ENCODE measurements around the gene FAM25A. TPM values are rescaled to one million over a fixed set of nuclear protein-coding genes. Genes with fewer than 3 reads are reported as not detected.

The FAM25A gene
- total and polyA plus RNA-seq, 2 experiments from 2014 or later = not detected

DNA sequence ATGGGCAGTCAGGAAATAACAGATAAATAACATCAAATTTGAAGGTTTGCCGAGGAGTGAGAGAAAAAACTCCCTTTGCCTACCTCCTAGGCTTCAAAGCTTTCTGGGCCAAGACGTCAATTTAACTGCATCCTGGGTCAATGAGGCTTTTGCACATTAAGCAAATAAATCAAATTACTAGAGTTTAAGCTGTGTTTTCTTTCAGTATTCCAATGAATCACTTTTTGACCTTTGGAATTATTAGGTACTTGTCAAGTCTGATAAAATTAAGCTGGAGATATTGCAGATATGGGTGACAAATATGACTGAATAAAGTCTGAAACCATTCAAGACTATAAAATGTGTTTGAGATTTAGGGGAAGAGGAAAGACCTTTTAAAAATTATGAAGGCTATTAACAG is 52.4 kb downstream of the FAM25A start:
- no peak for DNase-seq (ENCODE audit: low spot score)
- Histone ChIP-seq H3K4me2 (no peak overlapping the region), H3K9me2 (replicated peaks; ENCODE audit: insufficient read depth) (no peaks in the 10 kb centered on the region)

More for the DNA sequence above, 52.4 kb downstream of the FAM25A start:
- Histone ChIP-seq H3K79me2 (peaks cover 32% of the 10 kb centered on the region), H3K4me3 (no peak overlapping the region), H3K27me3 (no peaks in the 10 kb centered on the region), H3K9me3 (ENCODE audit: low read depth) (no peaks in the 10 kb centered on the region), H4K20me1 (ENCODE audit: insufficient read depth, poor library complexity, severe bottlenecking) (no peaks in the 10 kb centered on the region), H3K4me1 (ENCODE audit: insufficient read depth) (no peaks in the 10 kb centered on the region), H3K36me3 (replicated peaks; ENCODE audit: insufficient read depth, low read depth) (no peaks in the 10 kb centered on the region), H3K27ac (no peak overlapping the region), H2AFZ (no peak overlapping the region)
- 46% methylated on average over 2 of the region's 2 CpGs for WGBS (ENCODE audit: low lambda C conversion rate, missing lambda C conversion rate)
- TF ChIP-seq CTCF (IDR thresholded peaks at IDR 0.05; ENCODE audit: poor library complexity) (no peak), EZH2phosphoT487 (IDR thresholded peaks at IDR 0.05; ENCODE audit: low read depth, severe bottlenecking, unreplicated experiment) (no peak), EZH2 (IDR thresholded peaks at IDR 0.05; ENCODE audit: borderline replicate concordance) (no peak)

Small RNA genes within 50 kb of the gene (small RNA-seq; reads per million reads assigned to genes)
- not detected for gene AL136982.5
- gene BMS1P3 = not detected
- gene FAM25A = not detected
- not detected for gene RNU6-529P

Other genes with a start within 250 kb of the FAM25A start
- 1.9 and 4.9 TPM in 2 replicates for gene MMRN2, start 62.7 kb upstream of the FAM25A start, total RNA-seq
- 1.9 and 2.2 TPM in 2 replicates for gene MMRN2, start 62.7 kb upstream of the FAM25A start, polyA plus RNA-seq
- 2.7 and 12.1 TPM in 2 replicates for gene SNCG, start 61.7 kb upstream of the FAM25A start, total RNA-seq
- gene SNCG, start 61.7 kb upstream of the FAM25A start, polyA plus RNA-seq = 14.6 and 18.5 TPM in 2 replicates
- gene ADIRF, start 51.8 kb upstream of the FAM25A start, total RNA-seq = not detected in 2 replicates
- not detected in 2 replicates for gene ADIRF, start 51.8 kb upstream of the FAM25A start, polyA plus RNA-seq
- 695 and 698 TPM in 2 replicates for gene GLUD1, start 74.5 kb downstream of the FAM25A start, total RNA-seq
- gene GLUD1, start 74.5 kb downstream of the FAM25A start, polyA plus RNA-seq = 100 and 178 TPM in 2 replicates
- gene SHLD2, start 74.9 kb downstream of the FAM25A start, total RNA-seq = 43.3 and 44.5 TPM in 2 replicates
- gene SHLD2, start 74.9 kb downstream of the FAM25A start, polyA plus RNA-seq = 21.5 and 22.9 TPM in 2 replicates
- 1.1 and 1.5 TPM in 2 replicates for gene NUTM2A, start 205.2 kb downstream of the FAM25A start, total RNA-seq
- 0.07 and 0.16 TPM in 2 replicates for gene NUTM2A, start 205.2 kb downstream of the FAM25A start, polyA plus RNA-seq

Data from hepatocyte (in vitro differentiated cells).